IMR-90 (cell line): ENCODE measurements around the gene ARVCF. TPM values are rescaled to one million over a fixed set of nuclear protein-coding genes. Genes with fewer than 3 reads are reported as not detected.

Source experiments
- ATAC-seq: fragments of 200-7000 bp; cut with Tn5 transposase; 2 replicates; pipeline ENCODE4 v1.9.1; 2020; ENCODE audit warnings: low read depth, mild to moderate bottlenecking, moderate library complexity
- BruUV-seq: library from RNA; stranded (reverse); fragments of 400-500 nt; replicated peaks from 2 replicates; lab custom pipeline; 2021; lab: Mats Ljungman, UMichigan
- CTCF ChIA-PET: fragments of 300-600 bp; formaldehyde crosslinking; extraction: SDS; loops from one replicate; lab custom pipeline; 2021; ENCODE audit warnings: antibody characterized with exemption; lab: Yijun Ruan, JAX
- POLR2A ChIA-PET: fragments of 300-600 bp; sonication (Branson Sonifier 250); formaldehyde crosslinking; loops from one replicate; lab custom pipeline; 2022; ENCODE audit warnings: antibody characterized with exemption; ENCODE audit not compliant: unreplicated experiment; lab: Charles Lee
- DNase-seq: peaks from one replicate; pipeline ENCODE4 v3.0.0; 2013
- H2AFZ ChIP-seq: replicated peaks from 2 replicates; pipeline ENCODE3; 2013; ENCODE audit warnings: low read length, mild to moderate bottlenecking; ENCODE audit not compliant: poor library complexity
- H2AK5ac ChIP-seq: 2 replicates; pipeline ENCODE4 v1.6.1; 2013; ENCODE audit warnings: low read depth, low read length, inconsistent platforms
- H2AK9ac ChIP-seq: replicated peaks from 2 replicates; pipeline ENCODE3; 2013; ENCODE audit warnings: mild to moderate bottlenecking, low read depth, low read length, moderate library complexity; ENCODE audit not compliant: poor library complexity
- H2BK120ac ChIP-seq: 2 replicates; pipeline ENCODE4 v1.6.1; 2013; ENCODE audit warnings: low read depth, low read length, inconsistent platforms
- H2BK15ac ChIP-seq: 3 replicates; pipeline ENCODE4 v1.6.1; 2013; ENCODE audit warnings: low read depth, low read length, inconsistent platforms
- H2BK20ac ChIP-seq: 2 replicates; pipeline ENCODE4 v1.6.1; 2013; ENCODE audit warnings: low read depth, mild to moderate bottlenecking, inconsistent platforms, low read length, moderate library complexity
- H2BK5ac ChIP-seq: 2 replicates; pipeline ENCODE4 v1.6.1; 2013; ENCODE audit warnings: mild to moderate bottlenecking, low read depth, low read length, inconsistent platforms; ENCODE audit not compliant: poor library complexity, severe bottlenecking
- H3K14ac ChIP-seq: replicated peaks from 2 replicates; pipeline ENCODE4 v1.6.1; 2013; ENCODE audit warnings: low read depth, low read length, inconsistent platforms
- H3K18ac ChIP-seq: 2 replicates; pipeline ENCODE4 v1.6.1; 2013; ENCODE audit warnings: low read depth, low read length, control low read depth
- H3K23ac ChIP-seq: 2 replicates; pipeline ENCODE4 v1.6.1; 2013; ENCODE audit warnings: low read depth, low read length, inconsistent platforms
- H3K27ac ChIP-seq: 2 replicates; pipeline ENCODE4 v1.5.1; 2013; ENCODE audit warnings: mild to moderate bottlenecking, control low read depth, low read length; ENCODE audit not compliant: insufficient read depth
- H3K27me3 ChIP-seq: 2 replicates; pipeline ENCODE4 v1.6.1; 2013; ENCODE audit warnings: low read length; ENCODE audit not compliant: control insufficient read depth, insufficient read depth
- H3K36me3 ChIP-seq: 2 replicates; pipeline ENCODE4 v1.6.1; 2013; ENCODE audit warnings: low read length, mixed read lengths; ENCODE audit not compliant: control insufficient read depth, insufficient read depth
- H3K4ac ChIP-seq: 2 replicates; pipeline ENCODE4 v1.6.1; 2013; ENCODE audit warnings: low read depth, low read length, inconsistent platforms
- H3K4me1 ChIP-seq: 2 replicates; pipeline ENCODE4 v1.6.1; 2013; ENCODE audit warnings: low read length, mixed read lengths; ENCODE audit not compliant: control insufficient read depth, insufficient read depth
- H3K4me2 ChIP-seq: 2 replicates; pipeline ENCODE4 v1.6.1; 2013; ENCODE audit warnings: low read depth, mild to moderate bottlenecking, control low read depth, low read length, moderate library complexity
- H3K4me3 ChIP-seq: 2 replicates; pipeline ENCODE4 v1.5.1; 2013; ENCODE audit warnings: low read depth, mild to moderate bottlenecking, control low read depth, low read length, moderate library complexity; ENCODE audit not compliant: insufficient read depth
- H3K56ac ChIP-seq: 2 replicates; pipeline ENCODE4 v1.6.1; 2013; ENCODE audit warnings: low read length, inconsistent platforms; ENCODE audit not compliant: insufficient read depth; ENCODE audit errors: extremely low read depth
- H3K79me1 ChIP-seq, 2 experiments: 2 replicates each; pipeline ENCODE4 v1.6.1; 2013; ENCODE audit warnings: low read length in 2 of 2, inconsistent platforms in 1 of 2, low read depth in 1 of 2
- H3K9ac ChIP-seq: 2 replicates; pipeline ENCODE4 v1.6.1; 2013; ENCODE audit warnings: low read depth, low read length, control low read depth
- H3K9me1 ChIP-seq: 2 replicates; pipeline ENCODE4 v1.6.1; 2013; ENCODE audit warnings: low read length, inconsistent platforms; ENCODE audit not compliant: insufficient read depth
- H3K9me3 ChIP-seq: 2 replicates; pipeline ENCODE4 v1.6.1; 2013; ENCODE audit warnings: low read length; ENCODE audit not compliant: control insufficient read depth, insufficient read depth
- H4K20me1 ChIP-seq: 2 replicates; pipeline ENCODE4 v1.6.1; 2013; ENCODE audit warnings: low read length, inconsistent platforms; ENCODE audit not compliant: insufficient read depth
- H4K5ac ChIP-seq: 2 replicates; pipeline ENCODE4 v1.6.1; 2013; ENCODE audit warnings: mild to moderate bottlenecking, low read depth, low read length, control low read depth
- H4K8ac ChIP-seq, 2 experiments: 2 replicates each; pipeline ENCODE4 v1.6.1; 2013; ENCODE audit warnings: low read depth in 2 of 2, low read length in 2 of 2, control low read depth in 1 of 2, inconsistent platforms in 1 of 2
- H4K91ac ChIP-seq: 2 replicates; pipeline ENCODE4 v1.6.1; 2013; ENCODE audit warnings: low read depth, low read length, inconsistent platforms; ENCODE audit not compliant: insufficient read depth
- FOS ChIP-seq: fragments of 150-350 bp; IDR thresholded peaks from 2 replicates; pipeline ENCODE4 v1.6.1; 2016; ENCODE audit warnings: low read depth, low read length
- SMC3 ChIP-seq: fragments of 150-350 bp; IDR thresholded peaks from 2 replicates; pipeline ENCODE4 v1.6.1; 2016; ENCODE audit warnings: low read depth, mild to moderate bottlenecking, antibody characterized with exemption, low read length, moderate library complexity
- WGBS, 2 experiments: methylation state at CpG; one replicate each; pipeline versions ENCODE4 v1.1.5 to v1.1.7; 2013; ENCODE audit warnings: missing lambda C conversion rate in 2 of 2; ENCODE audit not compliant: insufficient read length in 1 of 2; ENCODE audit errors: extremely low coverage in 2 of 2; 5-methylcytosine and 5-hydroxymethylcytosine counted together
- dilution Hi-C: fragments of 300-500 bp; cut with HindIII; formaldehyde crosslinking; loops from one replicate; pipeline ENCODE4 v1.14.3; 2018; ENCODE audit warnings: low sequenced_read_pairs; ENCODE audit not compliant: unreplicated experiment
- in situ Hi-C: fragments of 300-500 bp; cut with MboI; formaldehyde crosslinking; loops from 3 replicates; pipeline ENCODE4 v1.14.3; 2019; ENCODE audit warnings: low sequenced_read_pairs, inconsistent platforms, mixed read lengths
- intact Hi-C: fragments of 100-400 bp; cut with micrococcal nuclease; formaldehyde crosslinking; loops from 2 replicates; pipeline ENCODE4 v1.10.0; 2022
- polyA plus RNA-seq, 3 experiments: library from polyadenylated mRNA; depleted of rRNA; stranded (reverse); fragments of >200 nt; gene quantifications; 2 replicates each; pipeline ENCODE4 v1.2.3, GENCODE V29; 2012; ENCODE audit warnings: low replicate concordance in 1 of 3
- total RNA-seq: library from RNA; depleted of rRNA; stranded (reverse); fragments of >200 nt; gene quantifications from 2 replicates; pipeline ENCODE4 v1.2.3, GENCODE V29; 2012

The ARVCF gene
- total and polyA plus RNA-seq, 2 of the 4 experiments (the other 2 are of a cell fraction) = 8.6 to 14.1 TPM

DNA sequence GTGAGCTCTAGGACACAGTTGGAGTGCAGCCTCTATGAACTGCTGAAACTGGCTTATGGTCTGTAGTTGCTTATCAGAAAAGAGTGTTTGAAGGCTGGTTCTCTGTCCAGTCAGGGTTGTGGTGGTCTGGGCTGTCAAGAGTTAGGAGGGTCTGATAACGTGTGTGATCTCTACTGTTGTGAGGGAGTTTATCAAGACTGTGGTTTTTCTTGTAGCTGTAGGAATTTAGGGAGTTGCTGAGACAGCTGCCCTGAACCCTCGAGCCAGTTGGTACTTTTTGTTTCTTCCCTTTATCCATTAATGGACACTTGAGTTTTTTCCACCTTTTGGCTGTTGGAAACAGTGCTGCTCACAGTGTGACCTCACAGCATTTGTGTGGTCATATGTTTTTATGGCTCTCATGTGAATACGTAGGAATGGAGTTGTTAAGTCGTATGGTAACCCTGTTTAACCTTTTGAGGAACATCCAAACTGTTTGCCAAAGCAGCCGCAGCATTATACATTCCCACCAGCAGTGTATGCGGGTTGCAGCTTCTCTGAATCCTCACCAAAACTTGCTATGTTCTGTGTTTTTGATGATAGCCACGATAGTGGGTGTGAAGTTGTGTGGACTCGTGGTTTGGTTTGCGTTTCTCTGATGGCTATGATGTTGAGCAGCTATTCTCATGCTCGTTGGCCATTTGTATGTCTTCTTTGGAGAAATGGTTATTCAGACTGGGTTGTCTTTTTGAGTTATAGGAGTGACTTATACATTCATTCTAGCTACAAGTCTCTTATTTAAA is 42.6 kb upstream of the ARVCF start:
- Histone ChIP-seq H3K9me3 (no peaks in the 10 kb centered on the region), H2BK5ac (no peak overlapping the region), H3K79me1 (peaks cover 5 to 8% of the 10 kb centered on the region in 2 experiments; a peak in 1 of 4 replicates), H4K91ac (no peak overlapping the region), H4K5ac (no peak overlapping the region), H4K8ac (no peak overlapping the region), H3K23ac (no peak overlapping the region), H3K4ac (no peak overlapping the region), H2BK120ac (no peak overlapping the region), H3K4me2 (no peak overlapping the region), H3K14ac (no peak overlapping the region), H2AK5ac (no peak overlapping the region), H2BK20ac (no peak overlapping the region), H3K27me3 (no peaks in the 10 kb centered on the region), H3K18ac (no peak overlapping the region), H2AFZ (no peak overlapping the region), H3K36me3 (peaks cover 49% of the 10 kb centered on the region), H3K56ac (no peak overlapping the region), H3K27ac (no peak overlapping the region), H2BK15ac (no peak overlapping the region), H2AK9ac (no peak overlapping the region), H3K4me1 (no peaks in the 10 kb centered on the region), H3K4me3 (no peak overlapping the region), H4K20me1 (no peaks in the 10 kb centered on the region; the same call in 1 of the 2 replicates), H3K9me1 (no peaks in the 10 kb centered on the region), H3K9ac (no peak overlapping the region)
- in situ Hi-C loops = no loop called here
- no TSS peak for BruUV-seq
- no peak for DNase-seq
- POLR2A ChIA-PET = no interaction called here
- TF ChIP-seq SMC3 (no peak), FOS (no peak)
- intact Hi-C loops = no loop called here
- CTCF ChIA-PET = no interaction called here
- WGBS, 2 experiments = no CpG with 5 or more reads among the region's 10 CpGs
- dilution Hi-C loops = no loop called here
- no peak for ATAC-seq
